Osteoblast (primary cell): ENCODE results near the gene SLC30A10. TPM values are rescaled to one million over a fixed set of nuclear protein-coding genes. Genes with fewer than 3 reads are reported as not detected.

Experiments
- DNase-seq: peaks from one replicate; pipeline ENCODE4 v3.0.0; 2011; ENCODE audit warnings: low spot score, mixed read lengths; ENCODE audit not compliant: insufficient read length; ENCODE audit errors: missing footprints
- H2AFZ ChIP-seq: 2 replicates; pipeline ENCODE4 v1.6.0; 2011; ENCODE audit warnings: mild to moderate bottlenecking, low read length
- H3K27ac ChIP-seq: 2 replicates; pipeline ENCODE4 v1.5.1; 2011; ENCODE audit warnings: mild to moderate bottlenecking, low read depth, low read length, moderate library complexity
- H3K27me3 ChIP-seq: 2 replicates; pipeline ENCODE4 v1.6.0; 2012; ENCODE audit warnings: mild to moderate bottlenecking, control low read depth, inconsistent platforms, low read length, moderate library complexity; ENCODE audit not compliant: insufficient read depth
- H3K36me3 ChIP-seq: 2 replicates; pipeline ENCODE4 v1.5.1; 2011; ENCODE audit warnings: mild to moderate bottlenecking, low read length, control low read depth, moderate library complexity; ENCODE audit not compliant: insufficient read depth
- H3K4me1 ChIP-seq: 2 replicates; pipeline ENCODE4 v1.5.1; 2011; ENCODE audit warnings: mild to moderate bottlenecking, low read length, control low read depth, moderate library complexity; ENCODE audit not compliant: insufficient read depth
- H3K4me2 ChIP-seq: 2 replicates; pipeline ENCODE4 v1.6.0; 2011; ENCODE audit warnings: mild to moderate bottlenecking, low read length; ENCODE audit not compliant: insufficient read depth
- H3K4me3 ChIP-seq: fragments of 200-600 bp; sonication (generic); 3 replicates; pipeline ENCODE4 v1.5.1; 2012; ENCODE audit warnings: mild to moderate bottlenecking, low read length, inconsistent platforms; ENCODE audit not compliant: insufficient read depth
- H3K79me2 ChIP-seq: 2 replicates; pipeline ENCODE4 v1.6.0; 2012; ENCODE audit warnings: mild to moderate bottlenecking, low read length, control low read depth, inconsistent platforms; ENCODE audit not compliant: insufficient read depth
- H3K9me3 ChIP-seq: 2 replicates; pipeline ENCODE4 v1.5.1; 2011; ENCODE audit warnings: low read depth, low read length, control low read depth
- H4K20me1 ChIP-seq: 2 replicates; pipeline ENCODE4 v1.6.0; 2012; ENCODE audit warnings: mild to moderate bottlenecking, low read length, control low read depth; ENCODE audit not compliant: insufficient read depth
- CTCF ChIP-seq: IDR thresholded peaks from 2 replicates; pipeline ENCODE4 v1.5.1; 2011; ENCODE audit warnings: mild to moderate bottlenecking, low read depth, low read length, moderate library complexity; ENCODE audit errors: extremely low read depth
- total RNA-seq: library from RNA; depleted of rRNA; stranded (reverse); fragments of >200 nt; gene quantifications from 2 replicates; pipeline ENCODE4 v1.2.3, GENCODE V29; 2012

The SLC30A10 gene
- total RNA-seq, 1 donor: 0.36 TPM

- H3K4me3 ChIP-seq: no peak overlapping the region
- TF ChIP-seq CTCF: no peak
- DNase-seq: no peak
- H3K4me2 ChIP-seq: no peak overlapping the region
- peaks cover 29% of the 10 kb centered on the region for H3K27me3 ChIP-seq
- no peaks in the 10 kb centered on the region for H3K4me1 ChIP-seq
- H2AFZ ChIP-seq: no peak overlapping the region
- H3K9me3 ChIP-seq: no peaks in the 10 kb centered on the region
- no peaks in the 10 kb centered on the region for H4K20me1 ChIP-seq
- no peaks in the 10 kb centered on the region for H3K36me3 ChIP-seq
- H3K27ac ChIP-seq: no peak overlapping the region
- H3K79me2 ChIP-seq: no peaks in the 10 kb centered on the region
These were observed 2.7 kb upstream of the SLC30A10 start for GRCh38 chr1:219931033-219931432.

GRCh38 chr1:219928791-219929118 is 398 bp upstream of the SLC30A10 start:
- TF ChIP-seq CTCF: no peak
- no peak overlapping the region for H2AFZ ChIP-seq
- peak overlapping the region; percentile 67 for H3K4me2 ChIP-seq
- H3K27ac ChIP-seq: no peak overlapping the region
- H3K79me2 ChIP-seq: no peaks in the 10 kb centered on the region
- H3K4me3 ChIP-seq: no peak overlapping the region
- H3K27me3 ChIP-seq: peaks cover 29% of the 10 kb centered on the region
- no peaks in the 10 kb centered on the region for H4K20me1 ChIP-seq
- H3K36me3 ChIP-seq: no peaks in the 10 kb centered on the region
- no peaks in the 10 kb centered on the region for H3K4me1 ChIP-seq
- DNase-seq: peak; percentile 69
- H3K9me3 ChIP-seq: no peaks in the 10 kb centered on the region

- TF ChIP-seq CTCF: no peak
- Histone ChIP-seq H3K4me1 (no peaks in the 10 kb centered on the region), H3K36me3 (no peaks in the 10 kb centered on the region), H3K79me2 (no peaks in the 10 kb centered on the region), H3K4me2 (peak overlapping the region; percentile 67), H3K9me3 (no peaks in the 10 kb centered on the region), H3K4me3 (peak overlapping the region; percentile 53), H3K27ac (no peak overlapping the region), H4K20me1 (no peaks in the 10 kb centered on the region), H2AFZ (peak overlapping the region; percentile 59), H3K27me3 (peaks cover 29% of the 10 kb centered on the region)
- DNase-seq: no peak
These were observed 930 bp downstream of the SLC30A10 start for GRCh38 chr1:219927298-219927955.

GRCh38 chr1:219926363-219926998 is 1.9 kb downstream of the SLC30A10 start:
- Histone ChIP-seq H3K27ac (no peak overlapping the region), H3K9me3 (no peaks in the 10 kb centered on the region), H2AFZ (no peak overlapping the region), H4K20me1 (no peaks in the 10 kb centered on the region), H3K4me3 (no peak overlapping the region), H3K36me3 (no peaks in the 10 kb centered on the region), H3K4me2 (no peak overlapping the region), H3K4me1 (no peaks in the 10 kb centered on the region), H3K27me3 (peaks cover 29% of the 10 kb centered on the region), H3K79me2 (no peaks in the 10 kb centered on the region)
- no peak for TF ChIP-seq CTCF
- DNase-seq: no peak
